DMS 273 (cell line): ENCODE results near the gene QPCT.

ENCODE experiments used
- DNase-seq: peaks from one replicate; lab custom pipeline; 2025; ENCODE audit not compliant: unreplicated experiment; lab: John Stamatoyannopoulos, UW

The QPCT gene

DNA sequence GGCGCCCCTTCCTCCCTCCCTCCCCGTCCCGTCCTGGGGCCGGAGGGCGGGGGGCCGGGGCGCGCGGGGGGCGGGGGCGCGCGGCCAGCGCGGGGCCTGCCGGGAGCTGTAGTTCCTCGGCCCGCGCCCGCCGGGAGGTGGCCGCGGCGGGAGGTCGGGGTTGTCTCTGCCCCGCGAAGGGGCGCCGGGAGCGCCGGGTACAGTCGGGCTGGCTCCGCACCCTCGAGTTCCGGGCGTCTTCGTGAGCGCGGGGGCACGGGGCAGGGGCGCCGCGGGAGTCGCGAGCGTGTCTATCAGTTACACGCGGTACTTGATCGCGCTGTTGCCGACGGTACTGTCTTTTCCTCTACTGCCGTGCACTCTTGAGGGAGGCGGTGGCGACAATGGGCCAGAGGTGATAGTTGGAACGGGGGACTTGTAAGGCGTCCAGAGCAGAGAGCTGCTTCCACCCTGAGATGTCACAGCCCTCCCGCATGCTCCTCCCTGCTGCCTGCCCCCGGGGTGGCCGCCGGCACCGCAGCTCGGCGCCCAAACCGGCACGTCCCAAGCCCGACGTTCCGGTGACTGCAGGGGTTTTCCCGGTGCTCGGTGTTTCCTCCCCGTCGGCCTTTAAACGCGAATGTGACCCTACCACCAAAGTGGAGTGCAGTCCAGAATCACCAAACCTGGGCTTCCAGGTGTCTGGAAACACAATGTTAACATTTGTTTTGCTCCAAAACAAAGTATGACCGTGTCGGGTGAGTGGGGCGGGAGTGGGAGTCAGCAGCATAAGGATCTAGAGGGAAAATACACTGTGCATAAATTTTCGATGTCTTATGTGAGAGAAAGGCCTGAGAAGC lies 19.4 kb upstream of the QPCT start, which contains the start of gene PRKD3:
PRKD3 (minus strand) TSS at position 48 of the 839 bp plus-strand sequence. CDS start 8,309 bp downstream, outside the sequence.
- DNase-seq, result peak; percentile 89

DNA sequence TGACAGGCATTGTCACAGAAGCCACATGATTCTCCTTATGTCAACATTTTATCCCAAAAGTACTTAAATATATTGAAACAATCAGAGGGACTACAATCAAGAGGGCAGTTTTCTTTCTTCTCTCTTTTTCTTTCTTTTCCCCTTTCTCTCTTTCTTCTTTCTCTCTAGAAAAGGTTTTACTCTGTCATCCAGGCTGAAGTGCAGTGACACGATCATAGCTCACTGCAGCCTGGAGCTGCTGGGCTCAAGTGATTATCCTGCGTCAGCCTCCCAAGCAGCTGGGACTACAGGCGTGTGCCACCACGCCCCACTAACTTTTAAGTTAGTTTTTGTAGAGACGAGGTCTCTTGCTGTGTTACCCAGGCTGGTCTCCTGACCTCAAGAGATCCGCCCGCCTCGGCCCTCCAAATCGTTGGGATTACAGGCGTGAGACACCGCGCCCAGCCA lies 18.8 kb upstream of the QPCT start:
- peak; percentile 16 for DNase-seq

DNA sequence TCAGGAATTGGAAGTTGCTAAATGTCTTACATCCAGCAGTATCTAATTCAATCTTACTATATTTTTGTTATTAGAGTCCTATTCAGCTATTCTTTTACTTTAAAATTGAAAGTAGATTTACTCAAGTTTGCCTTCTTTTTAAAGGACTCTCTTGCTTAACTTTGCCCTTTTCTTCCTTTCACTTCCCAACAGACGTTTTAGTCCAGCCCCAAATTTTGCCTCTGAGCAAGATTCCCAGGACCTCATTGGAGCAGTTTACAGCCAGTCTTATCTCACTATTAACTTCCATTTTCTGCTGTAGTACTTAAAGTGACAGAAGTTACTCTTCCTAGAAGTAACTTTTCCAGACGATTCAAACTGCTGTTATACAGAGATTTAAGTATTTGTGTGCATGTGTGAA lies 18.1 kb upstream of the QPCT start:
- DNase-seq, result peak; percentile 61

DNA sequence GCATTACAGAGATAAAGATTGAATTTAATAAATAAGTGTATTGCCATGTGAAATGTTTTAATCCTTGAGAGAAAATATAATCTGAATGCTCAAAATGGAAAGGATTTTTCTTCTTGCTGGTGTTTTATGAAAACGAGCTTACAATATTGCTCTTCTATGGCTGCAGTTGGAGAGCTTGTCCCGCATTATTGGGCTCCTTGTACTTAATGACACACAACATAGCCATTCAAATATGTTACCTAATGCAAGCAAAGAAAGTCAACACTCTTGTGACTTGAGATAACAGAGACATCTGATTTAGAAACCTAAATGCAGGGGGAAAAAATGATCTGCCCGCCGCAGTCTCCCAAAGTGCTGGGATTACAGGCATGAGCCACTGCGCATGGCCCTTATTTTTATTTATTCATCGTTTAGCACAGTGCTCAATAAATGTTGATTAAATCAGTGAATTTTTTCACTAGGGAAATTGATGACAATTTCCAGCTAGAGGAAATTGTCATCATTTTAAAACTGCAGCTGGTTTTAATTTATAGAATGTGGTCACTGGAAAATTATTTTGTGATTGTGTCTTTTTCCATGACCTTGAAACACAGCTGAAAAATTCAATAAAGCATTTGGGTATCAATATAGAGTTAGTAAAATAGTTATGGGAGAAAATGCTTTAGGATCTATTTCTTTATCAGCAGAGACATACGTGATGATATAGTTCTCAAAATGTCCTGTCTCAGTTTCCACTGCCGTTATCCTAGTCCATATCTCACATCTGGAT lies 17.4 kb upstream of the QPCT start:
- DNase-seq, result no peak

DNA sequence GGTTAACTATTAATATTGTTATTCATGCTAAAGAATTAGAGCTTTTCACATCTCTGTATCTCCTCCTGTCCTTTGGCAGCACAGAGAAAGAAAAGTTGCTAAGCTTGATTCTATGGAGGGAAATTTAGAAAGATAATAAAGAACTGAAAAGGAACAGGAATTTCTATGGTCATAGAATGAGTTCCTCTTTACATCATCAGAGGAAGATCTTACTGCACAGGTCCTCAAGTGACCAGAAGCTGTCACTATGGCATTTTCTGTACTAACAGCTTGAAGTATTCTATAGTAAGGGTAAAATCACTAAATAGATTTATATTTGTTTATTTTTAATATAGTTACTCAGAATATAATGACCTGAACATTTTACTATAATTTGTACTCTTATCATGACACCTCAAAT lies 13.7 kb upstream of the QPCT start:
- DNase-seq, result no peak

DNA sequence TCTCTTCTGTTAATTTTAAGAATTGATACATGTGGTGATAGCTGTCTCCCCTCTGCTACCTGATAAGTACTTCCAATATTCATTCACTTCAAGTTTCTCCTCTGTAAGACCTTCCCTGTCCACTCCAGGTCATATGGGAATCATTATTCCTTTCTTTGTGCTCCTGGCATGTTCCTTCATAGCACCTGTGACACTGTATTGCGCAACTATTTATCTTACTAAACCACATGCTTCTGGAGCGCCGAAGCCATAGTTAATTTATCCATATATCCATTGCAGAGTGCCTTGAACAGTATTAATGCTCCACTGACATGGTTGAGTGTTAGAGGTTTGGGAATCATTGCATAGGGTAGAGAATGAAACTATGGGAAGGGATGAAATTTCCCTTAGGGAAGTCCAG lies 11.9 kb upstream of the QPCT start:
- no peak for DNase-seq

DNA sequence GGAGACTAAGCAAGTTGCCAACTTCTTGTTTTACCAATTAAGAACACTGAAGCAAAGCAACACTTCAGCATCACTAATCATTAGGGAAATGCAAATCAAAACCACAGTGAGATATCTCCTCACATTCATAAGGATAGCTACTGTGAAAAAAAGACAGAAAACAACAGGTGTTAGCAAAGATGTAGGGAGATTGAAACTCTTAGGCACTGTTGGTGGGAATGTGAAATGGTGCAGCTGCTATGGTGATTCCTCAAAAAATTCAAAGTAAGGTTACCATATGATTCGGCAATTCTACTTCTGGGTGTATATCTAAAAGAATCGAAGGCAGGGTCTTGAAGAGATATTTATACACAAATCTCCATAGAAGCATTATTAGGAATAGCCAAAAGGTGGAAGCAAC lies 11.2 kb upstream of the QPCT start:
- DNase-seq, result no peak

DNA sequence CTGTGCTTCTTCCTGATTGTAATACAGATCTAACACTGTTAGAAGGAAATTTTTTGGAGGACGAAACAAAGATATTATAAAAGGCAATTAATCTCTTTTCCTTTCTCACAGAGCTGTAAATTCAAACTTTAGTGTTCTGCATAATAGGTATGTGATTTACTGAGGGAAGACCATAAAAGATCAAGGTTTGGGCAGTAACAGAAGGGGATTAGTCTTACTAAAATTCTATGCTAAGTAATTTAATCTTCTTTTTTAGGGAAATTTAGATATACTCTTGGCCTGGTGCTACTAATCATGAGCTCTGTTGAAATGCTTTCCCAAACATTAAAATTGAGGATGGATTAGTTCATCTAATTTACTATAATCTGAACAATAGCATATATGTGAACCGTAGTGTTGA lies 8.8 kb upstream of the QPCT start:
- no peak for DNase-seq

DNA sequence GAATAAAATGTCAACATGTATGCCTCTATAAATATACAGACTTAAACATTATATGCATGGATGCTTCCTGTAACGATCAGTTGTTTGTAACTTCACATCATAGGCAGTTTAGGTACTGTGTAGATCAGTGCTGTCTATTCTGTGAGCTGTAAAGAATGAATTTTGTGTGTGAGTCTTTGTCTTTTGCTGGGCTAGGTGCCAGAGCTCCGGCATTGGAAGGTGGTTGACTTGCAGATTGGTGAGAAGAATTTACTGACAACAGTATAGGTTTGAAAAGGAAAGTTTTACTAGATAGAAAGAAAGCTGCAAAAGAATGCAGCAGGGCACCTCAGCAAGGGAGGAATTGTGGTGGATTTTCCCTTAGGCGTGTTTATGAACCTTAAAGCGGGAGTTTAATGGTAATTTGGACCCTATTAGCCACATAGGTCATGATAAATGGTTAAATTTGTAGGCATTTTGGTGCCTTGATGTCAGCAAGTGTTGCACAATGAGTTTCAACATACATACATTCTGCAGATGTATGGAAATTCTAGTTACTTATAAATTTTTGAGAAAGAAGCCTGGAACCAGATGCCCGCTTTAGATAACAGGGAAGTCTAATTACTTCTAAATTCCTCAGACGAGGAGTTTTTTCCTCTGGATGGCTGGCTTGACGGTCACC lies 6.7 kb upstream of the QPCT start:
- no peak for DNase-seq

DNA sequence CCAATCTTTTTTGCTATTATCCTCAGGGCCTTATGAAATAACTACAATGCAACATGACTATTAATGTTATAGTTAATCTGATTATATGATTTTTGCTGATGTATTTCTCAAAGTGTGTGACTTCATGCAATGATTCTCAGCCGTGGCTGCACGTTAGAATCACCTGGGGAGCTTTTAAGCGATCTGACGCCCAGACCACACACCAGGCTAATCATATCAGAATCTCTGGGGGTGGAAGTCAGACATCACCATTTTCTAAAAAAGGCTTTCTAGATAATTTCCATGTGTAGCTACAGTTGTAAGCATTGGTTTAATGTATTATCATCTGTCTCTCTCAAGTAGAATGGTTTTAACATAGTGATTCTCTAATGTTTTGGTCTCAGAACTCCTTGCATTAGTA lies 5.5 kb upstream of the QPCT start:
- no peak for DNase-seq

DNA sequence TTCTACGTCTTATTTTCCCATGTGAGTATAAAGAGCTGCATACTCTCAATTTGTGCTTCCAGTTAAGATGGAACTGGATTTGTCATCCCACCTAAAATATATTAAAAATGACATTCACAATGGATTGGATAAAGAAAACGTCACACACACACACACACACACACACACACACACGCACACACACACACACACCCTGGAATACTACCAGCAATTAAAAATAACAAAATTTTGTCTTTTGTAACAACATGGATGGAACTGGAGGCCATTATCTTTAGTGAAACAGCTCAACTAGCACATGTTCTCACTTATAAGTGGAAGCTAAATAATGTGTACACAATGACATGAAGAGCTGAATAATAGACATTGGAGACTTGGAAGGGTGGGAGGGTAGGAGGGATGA lies 3.8 kb upstream of the QPCT start:
- no peak for DNase-seq

DNA sequence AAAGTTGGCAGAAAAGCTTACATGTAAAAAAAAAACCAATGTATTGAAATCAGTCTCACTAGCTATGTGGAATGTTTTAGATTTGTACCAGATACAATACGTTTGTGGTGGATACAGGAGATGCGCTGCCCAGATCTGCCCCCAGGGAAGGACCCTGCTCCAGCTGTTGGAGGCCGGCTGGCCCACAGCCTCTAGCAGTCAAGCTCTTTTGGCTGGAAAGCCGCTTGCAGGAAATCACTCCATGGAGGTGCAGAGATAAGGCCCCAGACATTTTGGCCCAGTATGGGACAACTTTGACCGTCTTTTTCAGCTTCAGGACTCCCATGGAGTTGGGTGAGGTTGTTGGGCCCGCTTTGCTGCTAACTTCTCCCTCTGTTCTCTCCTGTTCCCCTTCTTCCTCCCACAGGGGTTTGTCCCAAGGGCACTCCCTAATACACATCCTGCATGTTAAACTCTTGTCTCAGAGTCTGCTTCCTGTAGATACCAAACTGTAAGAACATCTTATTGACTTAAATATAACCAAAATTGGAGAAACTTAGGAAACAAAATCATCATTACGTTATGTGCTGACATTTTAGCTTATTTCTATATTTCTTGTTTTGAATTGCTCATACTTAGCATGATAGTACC lies 1.7 kb upstream of the QPCT start:
- DNase-seq, result no peak

DNA sequence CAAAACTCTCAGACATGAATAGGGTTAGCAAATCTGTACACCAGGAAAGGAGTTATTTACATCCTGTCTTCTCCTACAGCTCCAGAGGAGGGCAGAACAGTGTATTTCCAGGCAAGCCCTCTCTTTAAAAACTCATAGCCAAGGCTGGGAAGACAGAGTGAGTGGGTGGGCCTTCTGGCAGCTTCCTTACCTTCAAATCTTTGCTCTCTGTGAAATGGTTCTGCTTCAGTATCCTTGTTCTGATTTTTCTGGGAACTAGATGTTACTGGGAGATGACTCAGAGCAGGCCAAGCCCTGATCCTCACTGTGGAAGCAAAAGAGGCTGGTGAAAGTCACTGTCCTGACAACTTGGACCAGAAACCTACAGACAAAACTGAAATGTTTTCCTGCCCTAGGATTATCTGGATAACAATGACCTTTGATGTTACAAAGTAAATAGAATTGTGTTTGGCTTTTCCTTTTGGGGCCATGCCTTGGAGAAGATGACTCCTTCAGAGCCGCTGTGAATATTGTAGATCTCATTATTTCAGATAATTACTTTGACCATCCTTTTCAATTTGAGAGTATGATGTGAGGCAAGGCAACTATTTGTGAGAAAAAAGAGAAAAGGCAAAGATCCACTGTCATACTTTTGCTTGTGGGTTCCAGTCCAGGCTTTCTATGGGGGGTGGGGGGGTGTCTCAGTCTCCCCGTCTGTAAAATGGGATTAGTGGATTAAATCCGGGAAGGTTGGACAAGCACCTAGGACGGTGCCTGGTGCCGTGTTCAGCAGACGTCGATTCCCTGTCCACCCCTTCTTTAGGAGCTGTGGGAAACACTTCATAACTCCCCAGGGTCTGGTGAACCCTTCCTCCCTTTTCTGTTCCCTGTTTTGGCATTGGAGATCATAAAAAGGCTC lies 644 bp upstream of the QPCT start:
- peak; percentile 63 for DNase-seq

DNA sequence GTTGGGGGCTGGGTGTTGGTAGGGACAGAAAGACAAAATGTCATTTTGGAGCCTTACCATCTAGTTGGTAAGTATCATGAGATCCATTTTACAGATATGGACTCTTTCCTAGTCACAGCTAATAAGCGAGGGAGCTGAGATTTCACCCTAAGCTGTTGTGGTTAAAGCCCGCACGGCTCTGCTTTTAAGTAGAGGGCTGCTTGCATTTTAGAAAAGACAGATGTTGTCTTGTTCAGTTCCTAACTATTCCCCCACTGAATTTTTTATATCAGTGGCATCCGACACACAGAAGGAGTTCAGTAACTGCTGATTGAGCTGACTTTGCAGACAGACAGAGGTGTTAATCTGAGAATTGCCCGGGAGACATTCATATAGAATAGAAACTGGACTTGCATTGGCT lies 3.7 kb downstream of the QPCT start:
- peak; percentile 5 for DNase-seq

DNA sequence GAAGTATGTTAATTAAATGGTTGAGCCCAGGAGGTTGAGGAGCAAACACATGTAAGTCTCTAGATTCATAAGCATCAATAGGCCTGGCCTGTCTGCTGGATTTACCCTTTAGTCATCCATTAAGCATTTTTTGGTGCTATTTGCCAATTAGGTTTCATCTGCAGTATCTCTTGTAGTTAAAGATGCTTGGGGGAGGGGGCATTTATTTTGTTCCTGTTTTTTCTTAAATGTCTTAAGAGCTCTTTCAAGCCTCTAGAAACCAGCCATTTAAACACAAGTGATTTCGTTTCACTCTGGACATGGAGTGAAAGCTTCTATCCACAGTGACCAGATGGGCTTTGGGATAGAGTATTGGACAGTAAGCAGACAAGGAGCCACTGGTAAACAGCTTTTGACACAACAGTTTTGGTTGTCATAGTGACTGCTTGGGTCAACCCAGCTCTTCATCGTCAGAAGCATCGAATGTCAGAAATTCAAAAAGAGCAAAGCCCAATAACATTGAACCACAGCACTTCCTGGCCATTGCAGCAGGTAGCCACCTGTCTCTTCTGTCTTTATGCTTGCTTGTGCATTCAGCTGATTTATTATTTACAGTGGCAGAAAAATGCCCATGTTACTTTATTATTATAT lies 4.9 kb downstream of the QPCT start:
- peak; percentile 50 for DNase-seq

DNA sequence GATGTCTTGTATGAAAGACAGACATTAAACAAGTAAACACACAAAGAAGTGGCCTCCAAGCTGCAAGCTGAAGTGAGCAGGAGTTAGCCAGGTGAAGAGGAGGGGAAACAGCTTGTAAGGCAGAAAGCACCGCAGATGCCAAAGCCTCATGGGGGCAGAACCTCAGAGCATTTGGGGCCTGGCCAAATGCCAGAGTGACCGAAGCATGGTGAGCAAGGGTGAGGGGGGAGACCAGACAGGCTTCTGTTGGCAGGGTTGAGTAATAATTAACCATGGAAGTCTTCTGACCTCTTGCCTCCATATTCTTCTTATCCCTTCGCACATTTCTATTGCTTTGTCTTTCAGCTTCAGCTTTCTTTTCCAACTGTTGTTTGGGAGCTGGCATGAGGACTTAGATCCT lies 5.6 kb downstream of the QPCT start:
- peak; percentile 87 for DNase-seq

DNA sequence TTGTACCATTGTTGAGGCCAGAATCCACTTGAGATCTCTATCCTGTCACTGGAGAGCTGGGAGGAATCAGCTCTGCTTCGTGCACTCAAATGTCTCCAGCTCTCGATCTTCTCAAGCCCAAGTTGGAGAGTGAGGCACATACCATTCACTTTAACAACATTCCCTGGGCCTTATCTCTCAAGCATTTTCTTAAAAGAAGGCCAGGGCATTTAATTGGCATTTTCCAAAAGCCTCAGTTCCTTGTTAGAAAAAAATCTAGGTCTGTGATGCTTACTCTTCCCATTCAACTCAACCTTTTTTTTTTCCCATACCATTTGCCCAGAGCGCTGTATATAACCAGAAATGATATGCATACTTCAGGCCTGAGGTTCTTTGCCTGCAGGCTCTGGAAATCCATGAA lies 10.1 kb downstream of the QPCT start:
- no peak for DNase-seq

DNA sequence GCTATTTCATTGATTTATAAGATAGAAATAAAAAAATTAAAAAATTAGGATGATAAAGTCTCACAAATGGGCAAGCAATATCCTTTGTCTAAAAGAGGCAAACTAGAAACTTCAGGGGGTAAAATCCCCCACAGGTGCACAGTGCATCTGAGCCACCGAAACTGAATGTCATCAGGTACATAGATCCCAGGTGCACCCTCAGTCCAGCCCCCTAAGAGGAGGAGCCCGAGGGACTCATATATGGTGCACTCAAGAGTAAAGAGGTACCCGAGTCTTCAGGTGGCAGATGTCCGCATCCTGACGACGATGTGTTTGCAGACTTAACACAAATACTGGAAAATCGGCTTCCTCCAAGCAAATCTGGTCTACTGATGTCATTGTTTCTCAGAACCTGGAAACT lies 11.3 kb downstream of the QPCT start:
- no peak for DNase-seq

DNA sequence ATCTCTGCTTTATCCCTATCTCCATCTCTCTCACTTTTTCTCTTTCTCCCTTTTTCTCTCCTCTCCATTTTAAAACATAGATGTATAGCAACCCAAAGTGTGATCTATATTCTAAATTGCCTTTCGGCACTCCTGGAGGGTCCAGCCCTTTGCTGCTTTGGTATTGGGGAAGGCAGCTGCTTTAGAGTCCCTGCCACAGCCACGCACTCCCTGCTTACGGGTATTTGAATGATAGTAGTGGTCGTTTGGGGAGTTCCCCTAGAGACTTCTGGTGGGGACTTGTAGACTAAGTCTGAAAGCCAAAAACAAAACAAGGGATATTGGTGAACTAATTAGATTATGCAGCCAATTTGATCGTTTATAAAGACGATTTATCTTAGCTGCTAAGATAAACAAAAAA lies 11.9 kb downstream of the QPCT start:
- DNase-seq, result no peak

DNA sequence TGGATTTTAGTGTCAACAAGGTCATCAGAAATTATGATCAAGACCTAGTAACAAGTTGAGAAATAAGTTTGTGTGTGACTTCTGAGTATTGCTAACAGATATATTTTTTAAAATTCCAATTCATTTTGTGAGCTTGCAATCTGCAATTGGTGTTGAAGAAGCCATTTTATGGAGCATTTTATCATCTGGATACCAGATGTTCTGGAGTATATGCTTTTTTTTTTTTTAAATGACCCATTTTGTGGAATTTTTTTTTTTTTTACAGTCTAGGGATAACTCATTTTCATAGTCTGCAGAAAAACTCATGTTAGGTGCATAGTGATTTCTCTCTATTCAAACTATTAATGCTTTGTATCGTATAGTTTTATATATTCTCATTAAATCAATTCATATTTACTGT lies 12.6 kb downstream of the QPCT start:
- no peak for DNase-seq
